Neural cell (in vitro differentiated cells): ENCODE measurements around the gene C19orf85. TPM values are rescaled to one million over a fixed set of nuclear protein-coding genes. Genes with fewer than 3 reads are reported as not detected.
A peak's percentile ranks its signal among the peaks of the same experiment; 100 is the strongest.

Experiments used
- H2AFZ ChIP-seq: fragments of 200-600, 300-800 bp; sonication (generic), shearing (Covaris generic); 2 replicates; pipeline ENCODE4 v1.6.0; 2014; ENCODE audit warnings: low read depth, mild to moderate bottlenecking, antibody characterized with exemption, low read length, moderate library complexity
- H3F3A ChIP-seq: fragments of 200-600 bp; shearing (Covaris generic); 2 replicates; pipeline ENCODE4 v1.6.1; 2016; ENCODE audit warnings: mild to moderate bottlenecking, moderate library complexity, mixed read lengths, antibody characterized with exemption, low read length; ENCODE audit not compliant: insufficient read depth, poor library complexity, severe bottlenecking
- H3K27ac ChIP-seq: fragments of 200-600, 300-800 bp; sonication (generic), shearing (Covaris generic); 2 replicates; pipeline ENCODE4 v1.5.1; 2014; ENCODE audit warnings: mild to moderate bottlenecking, low read length, moderate library complexity
- H3K27me3 ChIP-seq: fragments of 300-800, 200-600 bp; sonication (generic), shearing (Covaris generic); 2 replicates; pipeline ENCODE4 v1.6.0; 2014; ENCODE audit warnings: mild to moderate bottlenecking, low read depth, low read length, moderate library complexity; ENCODE audit not compliant: insufficient read depth
- H3K36me3 ChIP-seq: fragments of 300-800, 200-600 bp; sonication (generic), shearing (Covaris generic); 2 replicates; pipeline ENCODE4 v1.5.1; 2014; ENCODE audit warnings: mild to moderate bottlenecking, antibody characterized with exemption, low read length, moderate library complexity; ENCODE audit not compliant: insufficient read depth
- H3K4me2 ChIP-seq: fragments of 300-800, 200-600 bp; sonication (generic), shearing (Covaris generic); 2 replicates; pipeline ENCODE4 v1.6.0; 2014; ENCODE audit warnings: mild to moderate bottlenecking, low read length
- H3K4me3 ChIP-seq: fragments of 300-800, 200-600 bp; sonication (generic), shearing (Covaris generic); 2 replicates; pipeline ENCODE4 v1.5.1; 2014; ENCODE audit warnings: mild to moderate bottlenecking, low read length, moderate library complexity
- H3K79me2 ChIP-seq: fragments of 200-600 bp; shearing (Covaris generic); replicated peaks from 2 replicates; pipeline ENCODE4 v1.6.0; 2014; ENCODE audit warnings: mild to moderate bottlenecking, low read length, moderate library complexity; ENCODE audit not compliant: insufficient read depth
- H3K9ac ChIP-seq: fragments of 300-800, 200-600 bp; sonication (generic), shearing (Covaris generic); 2 replicates; pipeline ENCODE4 v1.6.1; 2016; ENCODE audit warnings: mild to moderate bottlenecking, low read length, mixed read lengths
- H3K9me2 ChIP-seq: fragments of 200-600 bp; shearing (Covaris generic); 2 replicates; pipeline ENCODE4 v1.6.1; 2016; ENCODE audit warnings: mild to moderate bottlenecking, low read length, mixed read lengths; ENCODE audit not compliant: insufficient read depth
- H3K9me3 ChIP-seq: fragments of 200-600, 300-800 bp; sonication (generic), shearing (Covaris generic); 2 replicates; pipeline ENCODE4 v1.6.1; 2016; ENCODE audit warnings: mild to moderate bottlenecking, mixed run types, low read length, moderate library complexity, mixed read lengths
- H4K20me1 ChIP-seq: fragments of 200-600 bp; shearing (Covaris generic); 2 replicates; pipeline ENCODE4 v1.6.1; 2016; ENCODE audit warnings: mild to moderate bottlenecking, mixed run types; ENCODE audit not compliant: insufficient read depth
- EP300 ChIP-seq: fragments of 450-650 bp; conservative IDR thresholded peaks from 2 replicates; pipeline ENCODE4 v1.6.1; 2014; ENCODE audit warnings: antibody characterized with exemption, mild to moderate bottlenecking, moderate library complexity; ENCODE audit not compliant: poor library complexity, severe bottlenecking
- EZH2 ChIP-seq: fragments of 200-600, 300-800 bp; shearing (Covaris generic), sonication (generic); IDR thresholded peaks from 2 replicates; pipeline ENCODE4 v1.6.1; 2014; ENCODE audit warnings: antibody characterized with exemption, low read length, borderline replicate concordance, mild to moderate bottlenecking; ENCODE audit not compliant: insufficient read depth, poor library complexity, severe bottlenecking
- MXI1 ChIP-seq: fragments of 450-650 bp; conservative IDR thresholded peaks from 2 replicates; pipeline ENCODE4 v1.6.1; 2014; ENCODE audit warnings: antibody characterized with exemption, mild to moderate bottlenecking; ENCODE audit not compliant: poor library complexity, severe bottlenecking
- POLR2AphosphoS5 ChIP-seq: IDR thresholded peaks from 2 replicates; pipeline ENCODE4 v1.6.1; 2012
- RAD21 ChIP-seq: fragments of 450-650 bp; conservative IDR thresholded peaks from 2 replicates; pipeline ENCODE4 v1.6.1; 2014; ENCODE audit warnings: antibody characterized with exemption, mild to moderate bottlenecking, moderate library complexity
- SMC3 ChIP-seq: fragments of 450-650 bp; conservative IDR thresholded peaks from 2 replicates; pipeline ENCODE4 v1.6.1; 2014; ENCODE audit warnings: antibody characterized with exemption, mild to moderate bottlenecking, moderate library complexity; ENCODE audit not compliant: poor library complexity
- TAF1 ChIP-seq: IDR thresholded peaks from 2 replicates; pipeline ENCODE4 v1.6.1; 2012; ENCODE audit warnings: low read depth
- polyA plus RNA-seq: library from polyadenylated mRNA; depleted of rRNA; stranded (reverse); fragments of >200 nt; gene quantifications from 2 replicates; pipeline ENCODE4 v1.2.3, GENCODE V29; 2014
- TF ChIP-seq, protein P1 (sequence below): IDR thresholded peaks from 2 replicates; pipeline ENCODE4 v1.6.1; 2012; ENCODE audit warnings: borderline replicate concordance
- TF ChIP-seq, protein P2 (sequence below): fragments of 450-650 bp; IDR thresholded peaks from 2 replicates; pipeline ENCODE4 v1.5.1; 2014; ENCODE audit warnings: antibody characterized with exemption, mild to moderate bottlenecking, moderate library complexity; ENCODE audit not compliant: poor library complexity, severe bottlenecking

The C19orf85 gene
- polyA plus RNA-seq, 1 donor from 2014 or later = 0.19 TPM

- TF ChIP-seq POLR2AphosphoS5 (no peak), EP300 (no peak), SMC3 (no peak), MXI1 (no peak), RAD21 (no peak), TAF1 (no peak), EZH2 (no peak)
- TF ChIP-seq, protein P1, sequence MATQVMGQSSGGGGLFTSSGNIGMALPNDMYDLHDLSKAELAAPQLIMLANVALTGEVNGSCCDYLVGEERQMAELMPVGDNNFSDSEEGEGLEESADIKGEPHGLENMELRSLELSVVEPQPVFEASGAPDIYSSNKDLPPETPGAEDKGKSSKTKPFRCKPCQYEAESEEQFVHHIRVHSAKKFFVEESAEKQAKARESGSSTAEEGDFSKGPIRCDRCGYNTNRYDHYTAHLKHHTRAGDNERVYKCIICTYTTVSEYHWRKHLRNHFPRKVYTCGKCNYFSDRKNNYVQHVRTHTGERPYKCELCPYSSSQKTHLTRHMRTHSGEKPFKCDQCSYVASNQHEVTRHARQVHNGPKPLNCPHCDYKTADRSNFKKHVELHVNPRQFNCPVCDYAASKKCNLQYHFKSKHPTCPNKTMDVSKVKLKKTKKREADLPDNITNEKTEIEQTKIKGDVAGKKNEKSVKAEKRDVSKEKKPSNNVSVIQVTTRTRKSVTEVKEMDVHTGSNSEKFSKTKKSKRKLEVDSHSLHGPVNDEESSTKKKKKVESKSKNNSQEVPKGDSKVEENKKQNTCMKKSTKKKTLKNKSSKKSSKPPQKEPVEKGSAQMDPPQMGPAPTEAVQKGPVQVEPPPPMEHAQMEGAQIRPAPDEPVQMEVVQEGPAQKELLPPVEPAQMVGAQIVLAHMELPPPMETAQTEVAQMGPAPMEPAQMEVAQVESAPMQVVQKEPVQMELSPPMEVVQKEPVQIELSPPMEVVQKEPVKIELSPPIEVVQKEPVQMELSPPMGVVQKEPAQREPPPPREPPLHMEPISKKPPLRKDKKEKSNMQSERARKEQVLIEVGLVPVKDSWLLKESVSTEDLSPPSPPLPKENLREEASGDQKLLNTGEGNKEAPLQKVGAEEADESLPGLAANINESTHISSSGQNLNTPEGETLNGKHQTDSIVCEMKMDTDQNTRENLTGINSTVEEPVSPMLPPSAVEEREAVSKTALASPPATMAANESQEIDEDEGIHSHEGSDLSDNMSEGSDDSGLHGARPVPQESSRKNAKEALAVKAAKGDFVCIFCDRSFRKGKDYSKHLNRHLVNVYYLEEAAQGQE = no peak
- TF ChIP-seq, protein P2, sequence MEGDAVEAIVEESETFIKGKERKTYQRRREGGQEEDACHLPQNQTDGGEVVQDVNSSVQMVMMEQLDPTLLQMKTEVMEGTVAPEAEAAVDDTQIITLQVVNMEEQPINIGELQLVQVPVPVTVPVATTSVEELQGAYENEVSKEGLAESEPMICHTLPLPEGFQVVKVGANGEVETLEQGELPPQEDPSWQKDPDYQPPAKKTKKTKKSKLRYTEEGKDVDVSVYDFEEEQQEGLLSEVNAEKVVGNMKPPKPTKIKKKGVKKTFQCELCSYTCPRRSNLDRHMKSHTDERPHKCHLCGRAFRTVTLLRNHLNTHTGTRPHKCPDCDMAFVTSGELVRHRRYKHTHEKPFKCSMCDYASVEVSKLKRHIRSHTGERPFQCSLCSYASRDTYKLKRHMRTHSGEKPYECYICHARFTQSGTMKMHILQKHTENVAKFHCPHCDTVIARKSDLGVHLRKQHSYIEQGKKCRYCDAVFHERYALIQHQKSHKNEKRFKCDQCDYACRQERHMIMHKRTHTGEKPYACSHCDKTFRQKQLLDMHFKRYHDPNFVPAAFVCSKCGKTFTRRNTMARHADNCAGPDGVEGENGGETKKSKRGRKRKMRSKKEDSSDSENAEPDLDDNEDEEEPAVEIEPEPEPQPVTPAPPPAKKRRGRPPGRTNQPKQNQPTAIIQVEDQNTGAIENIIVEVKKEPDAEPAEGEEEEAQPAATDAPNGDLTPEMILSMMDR = no peak
- Histone ChIP-seq H3K9me2 (no peaks in the 10 kb centered on the region), H3F3A (no peaks in the 10 kb centered on the region), H3K27ac (peak overlapping the region; percentile 87), H3K4me2 (peak overlapping the region; percentile 88), H3K9ac (peak overlapping the region; percentile 95), H2AFZ (no peak overlapping the region), H3K27me3 (no peaks in the 10 kb centered on the region), H4K20me1 (no peaks in the 10 kb centered on the region), H3K9me3 (no peaks in the 10 kb centered on the region), H3K36me3 (no peaks in the 10 kb centered on the region), H3K79me2 (peaks cover 14% of the 10 kb centered on the region), H3K4me3 (peak overlapping the region; percentile 90)
Observed at GRCh38 chr19:55486043-55486970, 21.8 kb upstream of the C19orf85 start.

GRCh38 chr19:55485439-55486011 lies 21.0 kb upstream of the C19orf85 start:
- Histone ChIP-seq H4K20me1 (no peaks in the 10 kb centered on the region), H3K27me3 (no peaks in the 10 kb centered on the region), H3K27ac (peak overlapping the region; percentile 87), H3K9me3 (no peaks in the 10 kb centered on the region), H3F3A (no peaks in the 10 kb centered on the region), H2AFZ (peak overlapping the region; percentile 76), H3K9me2 (no peaks in the 10 kb centered on the region), H3K9ac (peak overlapping the region; percentile 95), H3K4me2 (peak overlapping the region; percentile 88), H3K4me3 (peak overlapping the region; percentile 90), H3K36me3 (no peaks in the 10 kb centered on the region), H3K79me2 (peaks cover 14% of the 10 kb centered on the region)
- TF ChIP-seq RAD21 (no peak), EP300 (no peak)
- TF ChIP-seq, protein P2 = peak; percentile 22
